Hindlimb muscle (tissue), 1 donor: ENCODE results near the gene PCDHGA12. TPM values are rescaled to one million over a fixed set of nuclear protein-coding genes. Genes with fewer than 3 reads are reported as not detected.
"Not testable (repeated sequence)": the region's sequence is repeated elsewhere in the genome, so short reads cannot be mapped to it uniquely, and the experiment has no call there.

Source experiments
- DNase-seq: peaks from one replicate; pipeline ENCODE4 v3.0.0-alpha.2; 2013
- polyA plus RNA-seq: library from polyadenylated mRNA; unstranded; fragments of 120-200 nt; gene quantifications from one replicate; pipeline ENCODE4 v1.2.1, GENCODE V29; 2013; ENCODE audit not compliant: insufficient read length

PCDHGA12 gene
- polyA plus RNA-seq, 1 donor, result 2.4 TPM

DNA sequence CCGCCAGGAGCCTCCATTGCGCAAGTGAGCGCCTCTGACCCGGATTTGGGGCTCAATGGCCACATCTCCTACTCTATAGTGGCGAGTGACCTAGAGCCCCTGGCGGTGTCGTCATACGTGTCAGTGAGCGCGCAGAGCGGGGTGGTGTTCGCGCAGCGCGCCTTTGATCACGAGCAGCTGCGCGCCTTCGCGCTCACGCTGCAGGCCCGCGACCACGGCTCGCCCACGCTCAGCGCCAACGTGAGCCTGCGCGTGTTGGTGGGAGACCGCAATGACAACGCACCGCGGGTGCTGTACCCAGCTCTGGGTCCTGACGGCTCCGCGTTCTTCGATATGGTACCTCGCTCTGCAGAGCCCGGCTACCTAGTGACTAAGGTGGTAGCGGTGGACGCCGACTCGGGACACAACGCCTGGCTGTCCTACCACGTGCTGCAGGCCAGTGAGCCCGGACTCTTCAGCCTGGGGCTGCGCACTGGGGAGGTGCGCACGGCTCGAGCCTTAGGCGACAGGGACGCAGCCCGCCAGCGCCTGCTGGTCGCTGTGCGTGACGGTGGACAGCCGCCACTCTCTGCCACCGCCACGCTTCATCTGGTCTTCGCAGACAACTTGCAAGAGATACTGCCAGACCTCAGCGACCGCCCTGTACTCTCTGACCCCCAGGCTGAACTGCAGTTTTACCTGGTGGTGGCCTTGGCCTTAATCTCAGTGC, 20.6 kb upstream of the PCDHGA12 start:
- no peak for DNase-seq

DNA sequence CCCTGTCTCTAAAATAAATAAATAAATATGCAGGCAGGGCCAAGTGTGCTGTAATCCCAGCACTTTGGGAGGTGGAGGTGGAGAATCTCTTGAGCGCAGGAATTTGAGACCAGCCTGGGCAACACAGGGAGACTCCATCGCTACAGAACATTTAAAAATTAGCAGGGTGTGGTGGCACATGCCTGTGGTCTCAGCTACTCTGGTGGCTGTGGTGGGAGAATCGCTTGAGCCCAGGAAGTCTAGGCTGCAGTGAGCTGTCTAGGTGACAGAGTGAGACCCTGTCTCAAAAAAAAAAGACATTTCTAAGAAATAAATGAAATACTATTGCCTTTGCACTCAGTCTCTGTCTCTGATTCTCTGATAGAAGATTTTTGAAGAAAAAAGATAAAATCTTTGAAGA, 18.7 kb upstream of the PCDHGA12 start:
- no peak for DNase-seq

- DNase-seq, result peak; percentile 22
These were observed 17.3 kb upstream of the PCDHGA12 start, which contains the start of gene PCDHGA10 for GRCh38 chr5:141412854-141413539. Gene PCDHGA10, plus strand, starts transcription at chr5:141412987. Its CDS starts 189 bp downstream, at chr5:141413176.

- DNase-seq, result no peak
These were observed 16.7 kb upstream of the PCDHGA12 start for GRCh38 chr5:141413540-141414069.

DNA sequence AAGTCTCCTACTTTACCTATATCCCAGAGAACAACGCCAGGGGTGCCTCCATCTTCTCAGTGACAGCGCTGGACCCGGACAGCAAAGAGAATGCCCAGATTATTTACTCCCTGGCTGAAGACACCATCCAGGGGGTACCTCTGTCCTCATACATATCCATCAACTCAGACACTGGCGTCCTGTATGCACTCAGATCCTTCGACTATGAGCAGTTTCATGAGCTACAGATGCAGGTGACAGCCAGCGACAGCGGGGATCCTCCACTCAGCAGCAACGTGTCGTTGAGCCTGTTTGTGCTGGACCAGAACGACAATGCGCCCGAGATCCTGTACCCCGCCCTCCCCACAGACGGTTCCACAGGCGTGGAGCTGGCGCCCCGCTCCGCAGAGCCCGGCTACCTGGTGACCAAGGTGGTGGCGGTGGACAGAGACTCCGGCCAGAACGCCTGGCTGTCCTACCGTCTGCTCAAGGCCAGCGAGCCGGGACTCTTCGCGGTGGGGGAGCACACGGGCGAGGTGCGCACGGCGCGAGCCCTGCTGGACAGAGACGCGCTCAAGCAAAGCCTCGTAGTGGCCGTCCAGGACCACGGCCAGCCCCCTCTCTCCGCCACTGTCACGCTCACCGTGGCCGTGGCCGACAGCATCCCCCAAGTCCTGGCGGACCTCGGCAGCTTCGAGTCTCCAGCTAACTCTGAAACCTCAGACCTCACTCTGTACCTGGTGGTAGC, 15.6 kb upstream of the PCDHGA12 start:
- not testable (repeated sequence) for DNase-seq

DNA sequence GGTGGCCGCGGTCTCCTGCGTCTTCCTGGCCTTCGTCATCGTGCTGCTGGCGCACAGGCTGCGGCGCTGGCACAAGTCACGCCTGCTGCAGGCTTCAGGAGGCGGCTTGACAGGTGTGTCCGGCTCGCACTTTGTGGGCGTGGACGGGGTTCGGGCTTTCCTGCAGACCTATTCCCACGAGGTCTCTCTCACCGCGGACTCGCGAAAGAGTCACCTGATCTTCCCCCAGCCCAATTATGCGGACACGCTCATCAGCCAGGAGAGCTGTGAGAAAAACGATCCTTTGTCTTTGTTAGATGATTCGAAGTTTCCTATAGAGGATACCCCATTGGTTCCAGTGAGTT, 15.1 kb upstream of the PCDHGA12 start:
- DNase-seq, result not testable (repeated sequence)

DNA sequence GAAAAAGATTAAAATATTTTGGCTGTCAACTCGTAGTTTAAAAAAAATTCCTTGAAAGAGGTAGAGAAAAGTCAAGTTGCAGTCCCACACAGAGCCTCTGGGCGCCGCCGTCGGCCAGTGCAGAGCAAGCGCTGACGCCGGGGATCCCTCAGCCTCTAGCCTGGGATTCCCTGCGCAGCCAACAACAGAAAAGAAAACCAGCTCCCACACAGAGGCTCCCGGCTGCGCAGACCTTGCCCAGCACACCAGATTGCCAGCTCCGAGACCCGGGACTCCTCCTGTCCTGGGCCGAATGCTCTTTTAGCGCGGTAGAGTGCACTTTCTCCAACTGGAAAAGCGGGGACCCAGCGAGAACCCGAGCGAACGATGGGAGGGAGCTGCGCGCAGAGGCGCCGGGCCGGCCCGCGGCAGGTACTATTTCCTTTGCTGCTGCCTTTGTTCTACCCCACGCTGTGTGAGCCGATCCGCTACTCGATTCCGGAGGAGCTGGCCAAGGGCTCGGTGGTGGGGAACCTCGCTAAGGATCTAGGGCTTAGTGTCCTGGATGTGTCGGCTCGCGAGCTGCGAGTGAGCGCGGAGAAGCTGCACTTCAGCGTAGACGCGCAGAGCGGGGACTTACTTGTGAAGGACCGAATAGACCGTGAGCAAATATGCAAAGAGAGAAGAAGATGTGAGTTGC, 12.7 kb upstream of the PCDHGA12 start, which contains the start of gene PCDHGB7:
Gene PCDHGB7 (plus strand): TSS at position 184 of the 679 bp plus-strand sequence. CDS start 183 bp downstream, at position 367.
- DNase-seq, result peak; percentile 35

- no peak for DNase-seq
These were observed 11.0 kb upstream of the PCDHGA12 start for GRCh38 chr5:141419074-141419880.

DNA sequence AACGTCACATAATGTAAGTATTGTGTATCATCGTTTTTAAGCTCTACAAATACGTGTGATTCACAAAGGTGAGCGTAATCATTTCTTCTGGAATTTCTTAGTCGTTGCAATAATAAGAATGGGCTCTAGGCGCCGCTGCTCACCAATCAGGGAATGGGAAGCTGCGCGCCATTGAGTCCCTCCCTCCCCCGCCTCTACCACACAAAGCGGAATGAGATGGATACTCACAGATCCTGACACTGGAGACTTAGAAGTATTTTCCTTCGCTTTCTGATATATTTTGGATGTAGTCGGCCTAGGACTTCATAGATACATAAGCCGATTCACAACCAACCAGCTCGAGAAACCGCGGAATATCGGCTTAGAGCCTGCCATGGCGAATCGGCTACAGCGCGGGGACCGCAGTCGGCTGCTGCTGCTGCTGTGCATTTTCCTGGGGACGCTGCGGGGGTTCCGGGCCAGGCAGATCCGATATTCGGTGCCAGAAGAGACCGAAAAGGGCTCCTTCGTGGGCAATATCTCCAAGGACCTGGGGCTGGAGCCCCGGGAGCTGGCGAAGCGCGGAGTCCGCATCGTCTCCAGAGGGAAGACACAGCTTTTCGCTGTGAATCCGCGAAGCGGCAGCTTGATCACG, 9.3 kb upstream of the PCDHGA12 start, which contains the start of gene PCDHGA11:
Gene PCDHGA11 (plus strand): TSS at position 197 of the 634 bp plus-strand sequence. CDS start 177 bp downstream, at position 374.
- DNase-seq, result peak; percentile 19

- DNase-seq, result no peak
These were observed 8.8 kb upstream of the PCDHGA12 start for GRCh38 chr5:141421489-141421855.

GRCh38 chr5:141422742-141423291, 7.5 kb upstream of the PCDHGA12 start:
- no peak for DNase-seq

DNA sequence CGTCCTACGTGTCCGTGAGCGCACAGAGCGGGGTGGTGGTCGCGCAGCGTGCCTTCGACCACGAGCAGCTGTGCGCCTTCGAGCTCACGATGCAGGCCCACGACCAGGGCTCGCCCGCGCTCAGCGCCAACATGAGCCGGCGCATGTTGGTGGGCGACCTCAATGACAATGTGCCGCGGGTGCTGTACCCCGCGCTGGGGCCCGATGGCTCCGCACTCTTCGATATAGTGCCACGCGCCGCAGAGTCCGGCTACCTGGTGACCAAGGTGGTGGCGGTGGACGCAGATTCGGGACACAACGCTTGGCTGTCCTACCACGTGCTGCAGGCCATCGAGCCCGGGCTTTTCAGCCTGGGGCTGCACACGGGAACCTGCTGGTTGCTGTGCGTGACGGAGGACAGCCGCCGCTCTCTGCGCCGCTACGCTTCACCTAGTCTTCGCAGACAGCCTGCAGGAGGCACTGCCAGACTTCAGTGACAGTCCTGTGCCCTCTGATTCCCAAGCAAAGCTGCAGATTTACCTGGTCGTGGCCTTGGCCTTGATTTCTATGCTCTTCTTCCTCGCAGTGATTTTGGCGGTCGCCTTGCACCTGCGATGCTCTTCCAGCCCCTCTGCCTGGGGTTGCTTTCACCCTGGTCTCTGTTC, 2.4 kb upstream of the PCDHGA12 start:
- DNase-seq, result no peak

GRCh38 chr5:141431286-141431685, 979 bp downstream of the PCDHGA12 start:
- DNase-seq, result no peak

DNA sequence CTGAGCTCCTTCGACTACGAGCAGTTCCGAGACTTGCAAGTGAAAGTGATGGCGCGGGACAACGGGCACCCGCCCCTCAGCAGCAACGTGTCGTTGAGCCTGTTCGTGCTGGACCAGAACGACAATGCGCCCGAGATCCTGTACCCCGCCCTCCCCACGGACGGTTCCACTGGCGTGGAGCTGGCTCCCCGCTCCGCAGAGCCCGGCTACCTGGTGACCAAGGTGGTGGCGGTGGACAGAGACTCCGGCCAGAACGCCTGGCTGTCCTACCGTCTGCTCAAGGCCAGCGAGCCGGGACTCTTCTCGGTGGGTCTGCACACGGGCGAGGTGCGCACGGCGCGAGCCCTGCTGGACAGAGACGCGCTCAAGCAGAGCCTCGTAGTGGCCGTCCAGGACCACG, 2.0 kb downstream of the PCDHGA12 start:
- not testable (repeated sequence) for DNase-seq

GRCh38 chr5:141432726-141433125, 2.4 kb downstream of the PCDHGA12 start:
- DNase-seq, result not testable (repeated sequence)

DNA sequence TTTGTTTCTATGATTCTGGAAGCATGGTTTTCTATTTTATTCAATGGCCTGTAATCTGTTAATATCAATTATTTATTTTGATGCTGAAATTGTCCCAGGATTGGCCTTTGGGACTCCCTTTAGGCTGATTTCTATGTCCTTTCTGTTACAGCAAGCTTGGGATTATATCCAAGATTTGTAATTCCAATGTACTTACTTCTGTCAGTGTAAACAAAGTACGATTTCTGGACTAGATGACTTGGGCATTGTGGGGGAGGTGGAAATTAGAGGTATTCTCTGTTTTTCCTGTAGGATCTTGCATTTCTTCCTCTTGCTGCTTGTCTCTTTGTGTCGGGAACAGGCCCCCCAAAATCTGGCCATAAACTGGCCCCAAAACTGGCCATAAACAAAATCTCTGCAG, 3.7 kb downstream of the PCDHGA12 start:
- DNase-seq, result no peak

DNA sequence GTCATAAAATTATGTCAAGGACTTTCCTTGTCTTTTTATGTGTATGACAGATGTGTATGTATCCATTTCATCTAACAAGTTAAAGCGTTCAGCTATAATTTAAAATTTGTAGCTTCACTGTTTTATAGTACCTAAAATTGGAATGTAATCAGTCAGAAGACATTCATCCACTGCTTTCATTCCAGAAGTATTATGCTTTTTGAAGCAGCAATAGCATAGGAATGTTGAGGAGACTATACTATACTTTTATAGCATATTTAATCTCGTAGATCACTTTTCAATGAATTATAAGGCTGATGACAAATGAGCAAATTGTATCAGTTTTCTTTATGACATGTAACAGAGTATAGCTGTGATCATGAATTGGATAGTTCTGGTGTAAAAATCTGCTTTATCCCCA, 6.9 kb downstream of the PCDHGA12 start:
- DNase-seq, result no peak

- no peak for DNase-seq
These were observed 9.3 kb downstream of the PCDHGA12 start for GRCh38 chr5:141439411-141440141.

GRCh38 chr5:141440341-141440740, 10.0 kb downstream of the PCDHGA12 start:
- DNase-seq, result no peak
